ENCODE data around the gene GALNT10. TPM values are rescaled to one million over a fixed set of nuclear protein-coding genes. Genes with fewer than 3 reads are reported as not detected.

Gene GALNT10
- total RNA-seq, 2 experiments from 2014 or later = 12.9 to 15.2 TPM

DNA sequence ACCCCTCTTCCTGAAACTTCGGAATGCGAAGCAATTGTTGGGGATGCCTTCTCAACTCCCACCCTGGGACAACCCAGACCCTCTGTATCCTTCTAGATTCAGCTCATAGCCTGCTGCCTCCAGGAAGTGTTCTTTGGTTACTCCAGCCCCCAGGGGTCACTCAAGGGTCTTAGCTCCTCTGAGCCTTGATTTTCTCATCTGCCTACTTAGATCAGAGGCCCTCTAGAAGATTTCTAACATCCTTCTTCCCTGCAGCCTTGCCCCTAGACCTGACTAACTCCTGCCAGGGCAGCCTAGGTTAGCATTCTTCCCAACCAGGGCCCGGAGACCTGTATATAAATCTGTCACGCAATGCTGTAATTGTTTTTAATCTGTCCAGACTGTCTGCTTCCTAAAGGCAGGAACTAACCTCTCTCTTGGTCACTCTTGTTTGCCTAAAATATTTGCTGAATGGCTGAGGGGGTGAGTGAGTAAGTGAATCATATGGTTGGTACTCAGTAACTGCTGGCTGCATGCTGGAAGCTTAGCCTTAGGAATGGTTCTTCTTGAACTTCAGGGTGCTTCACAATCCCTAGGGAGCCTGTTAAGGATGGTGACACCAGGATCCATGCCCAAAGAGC is 8.2 kb downstream of the GALNT10 start:
- no peaks in the 10 kb centered on the region for H3K27me3 Mint-ChIP-seq
- intact Hi-C loops (cut with micrococcal nuclease) = no loop called here
- H3K4me3 Mint-ChIP-seq = peak overlapping the region; percentile 18
- H3K4me1 Mint-ChIP-seq (ENCODE audit: low read depth) = peaks cover 63% of the 10 kb centered on the region
- no peaks in the 10 kb centered on the region for H3K9me3 Mint-ChIP-seq
- ChIA-PET CTCF (interaction anchor here (1.2 to 2.6 kb wide), 5 partner anchors 9 to 206 kb away, joined by 3 to 15 read pairs (median 11); partner anchors contain the start of gene GALNT10), POLR2A (interaction anchor here (1.1 to 1.5 kb wide), 4 partner anchors 9 to 204 kb away, joined by 3 to 7 read pairs (median 4); no protein-coding TSS in a partner anchor)
- H3K36me3 Mint-ChIP-seq (ENCODE audit: low read depth) = peaks cover 20% of the 10 kb centered on the region
- TF ChIP-seq, protein P1, sequence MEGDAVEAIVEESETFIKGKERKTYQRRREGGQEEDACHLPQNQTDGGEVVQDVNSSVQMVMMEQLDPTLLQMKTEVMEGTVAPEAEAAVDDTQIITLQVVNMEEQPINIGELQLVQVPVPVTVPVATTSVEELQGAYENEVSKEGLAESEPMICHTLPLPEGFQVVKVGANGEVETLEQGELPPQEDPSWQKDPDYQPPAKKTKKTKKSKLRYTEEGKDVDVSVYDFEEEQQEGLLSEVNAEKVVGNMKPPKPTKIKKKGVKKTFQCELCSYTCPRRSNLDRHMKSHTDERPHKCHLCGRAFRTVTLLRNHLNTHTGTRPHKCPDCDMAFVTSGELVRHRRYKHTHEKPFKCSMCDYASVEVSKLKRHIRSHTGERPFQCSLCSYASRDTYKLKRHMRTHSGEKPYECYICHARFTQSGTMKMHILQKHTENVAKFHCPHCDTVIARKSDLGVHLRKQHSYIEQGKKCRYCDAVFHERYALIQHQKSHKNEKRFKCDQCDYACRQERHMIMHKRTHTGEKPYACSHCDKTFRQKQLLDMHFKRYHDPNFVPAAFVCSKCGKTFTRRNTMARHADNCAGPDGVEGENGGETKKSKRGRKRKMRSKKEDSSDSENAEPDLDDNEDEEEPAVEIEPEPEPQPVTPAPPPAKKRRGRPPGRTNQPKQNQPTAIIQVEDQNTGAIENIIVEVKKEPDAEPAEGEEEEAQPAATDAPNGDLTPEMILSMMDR (IDR thresholded peaks at IDR 0.05) = no peak
- H3K27ac Mint-ChIP-seq = peak overlapping the region; percentile 83
- no peak for ATAC-seq
- no peak for DNase-seq

DNA sequence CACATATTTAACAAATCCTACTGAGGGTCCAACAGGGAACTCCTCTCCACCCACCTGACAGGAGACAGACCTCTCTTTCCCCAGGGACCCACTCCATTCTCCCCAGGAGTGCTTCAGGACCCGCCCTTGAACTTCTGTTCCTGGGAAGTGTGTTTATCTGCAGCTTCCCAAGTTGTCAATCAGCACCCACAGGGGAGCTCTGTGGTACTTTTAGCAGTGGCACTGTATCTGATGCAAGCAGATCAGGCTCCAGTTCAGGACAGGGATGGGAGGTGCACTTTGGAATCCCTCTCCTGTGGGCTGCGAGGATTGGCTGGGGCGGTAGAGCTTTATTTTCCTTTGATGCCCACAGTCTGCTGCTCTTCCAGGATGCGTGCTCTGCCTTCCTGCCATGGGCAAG is 8.7 kb downstream of the GALNT10 start:
- intact Hi-C loops (cut with micrococcal nuclease) = no loop called here
- H3K9me3 Mint-ChIP-seq = no peaks in the 10 kb centered on the region
- H3K27ac Mint-ChIP-seq = peak overlapping the region; percentile 21
- ATAC-seq (no peak), DNase-seq (no peak)
- H3K27me3 Mint-ChIP-seq = no peaks in the 10 kb centered on the region
- ChIA-PET CTCF (interaction anchor here (1.4 to 2.6 kb wide), 2 partner anchors 8 to 10 kb away, joined by 3 to 14 read pairs; partner anchors contain the start of gene GALNT10), POLR2A (interaction anchor here (0.9 to 1.5 kb wide), 5 partner anchors 9 to 159 kb away, joined by 3 to 7 read pairs (median 4); partner anchors contain the start of gene GALNT10)
- H3K4me1 Mint-ChIP-seq (ENCODE audit: low read depth) = peaks cover 69% of the 10 kb centered on the region
- H3K4me3 Mint-ChIP-seq = no peak overlapping the region
- TF ChIP-seq, protein P1 (IDR thresholded peaks at IDR 0.05) = no peak
- H3K36me3 Mint-ChIP-seq (ENCODE audit: low read depth) = peaks cover 20% of the 10 kb centered on the region

DNA sequence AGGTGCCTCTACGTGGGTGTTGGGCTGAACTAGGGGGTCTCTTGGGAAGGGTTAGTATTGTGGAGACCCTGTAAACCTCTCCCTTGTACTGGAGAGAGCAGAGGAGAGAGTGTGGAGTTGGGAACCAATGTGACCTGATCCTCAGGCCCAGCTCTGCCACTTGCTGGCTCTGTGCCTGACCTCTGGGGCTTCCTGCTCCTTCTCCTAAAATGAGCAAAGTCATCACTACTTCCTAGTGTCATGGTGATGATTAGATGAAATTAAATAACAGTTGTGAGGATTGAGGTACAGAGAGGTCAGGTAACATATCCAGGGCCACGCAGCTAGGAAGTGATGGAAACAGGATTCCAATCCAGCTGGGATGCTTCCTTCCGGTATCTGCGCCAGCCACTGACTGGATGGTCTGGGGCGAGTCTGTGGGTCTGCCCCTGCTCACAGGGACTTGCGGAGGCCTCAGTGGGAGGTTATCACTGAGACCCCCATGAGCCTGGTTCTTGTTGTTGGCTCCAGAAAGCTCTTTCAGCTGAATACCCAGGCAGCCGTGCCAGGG is 9.2 kb downstream of the GALNT10 start:
- intact Hi-C loops (cut with micrococcal nuclease) = no loop called here
- TF ChIP-seq, protein P1 (IDR thresholded peaks at IDR 0.05) = no peak
- peaks cover 72% of the 10 kb centered on the region for H3K4me1 Mint-ChIP-seq (ENCODE audit: low read depth)
- ATAC-seq = no peak
- peak overlapping the region; percentile 21 for H3K27ac Mint-ChIP-seq
- CTCF ChIA-PET = interaction anchor here (1.4 to 1.6 kb wide), 2 partner anchors 8 to 127 kb away, joined by 3 to 7 read pairs; no protein-coding TSS in a partner anchor
- H3K27me3 Mint-ChIP-seq = no peaks in the 10 kb centered on the region
- POLR2A ChIA-PET = interaction anchor here (0.9 to 1.5 kb wide), 5 partner anchors 9 to 160 kb away, joined by 3 to 7 read pairs (median 4); partner anchors contain the start of gene GALNT10
- H3K36me3 Mint-ChIP-seq (ENCODE audit: low read depth) = peaks cover 20% of the 10 kb centered on the region
- H3K9me3 Mint-ChIP-seq = no peaks in the 10 kb centered on the region
- no peak overlapping the region for H3K4me3 Mint-ChIP-seq
- DNase-seq = no peak

DNA sequence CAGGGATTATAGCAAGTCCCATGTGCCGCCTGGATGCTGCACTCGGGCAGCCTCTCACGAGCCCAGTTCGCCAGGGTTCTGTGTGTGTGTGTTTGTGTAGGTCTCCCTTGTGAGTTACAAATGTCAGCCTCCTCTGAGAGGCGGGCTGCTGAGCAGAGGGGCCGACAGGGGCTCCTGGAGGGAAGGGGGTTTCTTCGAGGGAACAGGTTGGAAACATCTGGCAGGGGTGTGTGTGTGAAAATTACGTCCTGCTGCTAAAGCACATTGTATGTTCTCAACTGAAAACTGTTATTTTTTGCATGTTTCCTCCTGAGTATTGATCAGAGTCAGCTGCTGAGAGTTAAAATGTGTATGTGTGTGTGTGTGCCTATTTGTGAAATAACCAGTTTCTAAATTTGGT is 9.7 kb downstream of the GALNT10 start:
- no peak overlapping the region for H3K27ac Mint-ChIP-seq
- H3K4me1 Mint-ChIP-seq (ENCODE audit: low read depth) = peaks cover 72% of the 10 kb centered on the region
- ChIA-PET POLR2A (interaction anchor here (0.9 to 1.5 kb wide), 3 partner anchors 10 to 160 kb away, joined by 3 to 4 read pairs (median 3); partner anchors contain the start of gene GALNT10), CTCF (interaction anchor here (1.6 kb wide), 1 partner anchor 128 kb away, joined by 7 read pairs; no protein-coding TSS in a partner anchor)
- no peak for ATAC-seq
- no peaks in the 10 kb centered on the region for H3K9me3 Mint-ChIP-seq
- peaks cover 17% of the 10 kb centered on the region for H3K36me3 Mint-ChIP-seq (ENCODE audit: low read depth)
- no peak for DNase-seq
- intact Hi-C loops (cut with micrococcal nuclease) = no loop called here
- TF ChIP-seq, protein P1 (IDR thresholded peaks at IDR 0.05) = no peak
- no peak overlapping the region for H3K4me3 Mint-ChIP-seq
- H3K27me3 Mint-ChIP-seq = no peaks in the 10 kb centered on the region

All from activated CD8-positive, alpha-beta T cell treated with anti-CD3 and anti-CD28 coated beads for 36 hours (primary cell).